H1 (cell line): ENCODE data around the gene RAB4B. TPM values are rescaled to one million over a fixed set of nuclear protein-coding genes. Genes with fewer than 3 reads are reported as not detected.

Source experiments
- BRCA1 ChIP-seq: IDR thresholded peaks from 2 replicates; pipeline ENCODE4 v1.6.1; 2012; ENCODE audit warnings: low read depth, low read length, improper control_type of control experiment
- CEBPB ChIP-seq: IDR thresholded peaks from 2 replicates; pipeline ENCODE4 v1.6.1; 2012; ENCODE audit warnings: low read depth, low read length
- CREB1 ChIP-seq: IDR thresholded peaks from 2 replicates; pipeline ENCODE4 v1.6.1; 2012; ENCODE audit warnings: inconsistent platforms
- GABPA ChIP-seq: IDR thresholded peaks from 2 replicates; pipeline ENCODE4 v1.6.1; 2011; ENCODE audit warnings: mild to moderate bottlenecking, low read length, moderate library complexity, borderline replicate concordance; ENCODE audit not compliant: insufficient read depth
- MAFK ChIP-seq: IDR thresholded peaks from 2 replicates; pipeline ENCODE4 v1.6.1; 2012; ENCODE audit warnings: low read depth, mild to moderate bottlenecking, improper control_type of control experiment, low read length
- RAD21 ChIP-seq, 2 experiments: IDR thresholded peaks in 1 of 2; conservative IDR thresholded peaks in 1 of 2; 2 replicates each; pipeline ENCODE4 v1.6.1; 2011; ENCODE audit warnings: low read depth in 2 of 2, low read length in 2 of 2, improper control_type of control experiment in 1 of 2, inconsistent platforms in 1 of 2, mild to moderate bottlenecking in 1 of 2, moderate library complexity in 1 of 2
- RBBP5 ChIP-seq: IDR thresholded peaks from 2 replicates; pipeline ENCODE4 v1.7.1; 2012; ENCODE audit warnings: low read depth, mild to moderate bottlenecking, inconsistent platforms, low read length, moderate library complexity, borderline replicate concordance
- YY1 ChIP-seq: IDR thresholded peaks from 2 replicates; pipeline ENCODE4 v1.6.1; 2011; ENCODE audit warnings: low read depth, mild to moderate bottlenecking, low read length
- polyA plus RNA-seq, 7 experiments: library from polyadenylated mRNA; depleted of rRNA in 3 of 7; stranded (reverse) in 5 of 7; unstranded in 2 of 7; fragments of >200 nt in 5 of 7; fragments of 200-250 nt in 2 of 7; gene quantifications; 1 replicate in 5 of 7; 2 replicates in 1 of 7; 4 replicates in 1 of 7; pipeline versions ENCODE4 v1.2.1 to v1.2.3, GENCODE V29; 2011 to 2013; ENCODE audit warnings: missing spikeins in 2 of 7, mixed read lengths in 2 of 7
- total RNA-seq: library from RNA; stranded (reverse); fragmentation: NEBNext Ultra II Directional; extraction: Animal tissue kit (Norgen Biotek cat#: 25700); gene quantifications from 2 replicates; pipeline ENCODE4 v1.2.1, GENCODE V29; 2021
- TF ChIP-seq, protein P1 (sequence below): fragments of 300-600 bp; sonication (generic); IDR thresholded peaks from 2 replicates; pipeline ENCODE4 v1.7.1; 2012; ENCODE audit warnings: low read length, moderate library complexity, mild to moderate bottlenecking, inconsistent platforms; ENCODE audit not compliant: insufficient replicate concordance

Gene RAB4B
- total and polyA plus RNA-seq, 2 of the 8 experiments (the other 6 are each of a cell fraction or from before 2014, with no cell fraction given) = 15.9 to 28.6 TPM

DNA sequence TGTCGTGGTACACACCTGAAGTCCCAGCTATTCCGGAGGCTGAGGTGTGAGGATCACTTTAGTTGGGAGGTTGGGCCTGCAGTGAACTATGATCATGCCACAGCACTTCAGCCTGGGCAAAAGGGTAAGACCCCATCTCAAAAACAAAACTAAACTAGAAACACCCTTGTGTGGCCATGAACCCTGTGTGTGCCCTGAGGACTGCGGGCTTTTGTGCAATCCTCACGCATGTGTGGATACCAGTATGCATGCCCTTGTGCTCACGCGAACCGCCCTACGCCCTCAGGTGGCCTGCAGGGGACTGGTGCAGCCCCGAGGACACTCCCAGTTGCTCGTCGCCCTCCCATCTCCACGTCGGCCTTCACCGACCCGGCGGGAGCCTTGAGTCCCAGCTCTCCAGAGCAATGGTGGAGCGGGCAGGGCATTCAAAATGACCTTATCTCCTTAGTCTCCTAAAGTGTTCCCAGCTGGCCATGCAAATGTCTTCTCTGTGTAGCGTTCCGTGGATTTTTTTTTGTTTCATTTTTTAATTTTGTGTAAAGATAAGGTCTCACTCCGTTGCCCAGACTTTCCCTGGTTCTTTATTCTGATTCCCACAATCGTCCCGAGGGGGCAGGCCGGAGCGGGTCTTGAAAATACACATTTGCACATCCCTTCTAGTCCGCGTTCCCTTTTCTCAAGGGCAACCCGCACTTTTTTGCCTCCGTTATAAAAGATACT lies 20.1 kb downstream of the RAB4B start (continued):
- TF ChIP-seq CEBPB (no peak; the same call in 1 of the 2 replicates), GABPA (no peak), RBBP5 (no peak; the same call in 1 of the 2 replicates), RAD21 (IDR thresholded peaks at IDR 0.05 in 1 of 2, conservative IDR thresholded peaks at IDR 0.05 in 1 of 2; ENCODE audit: low read depth in 2 of 2, low read length in 2 of 2) (peak; percentile 45 to 52), BRCA1 (no peak), MAFK (no peak), CREB1 (peak; percentile 41; the same call in 1 of the 2 replicates), YY1 (peak; percentile 43; the same call in 1 of the 2 replicates)
- TF ChIP-seq, protein P1, sequence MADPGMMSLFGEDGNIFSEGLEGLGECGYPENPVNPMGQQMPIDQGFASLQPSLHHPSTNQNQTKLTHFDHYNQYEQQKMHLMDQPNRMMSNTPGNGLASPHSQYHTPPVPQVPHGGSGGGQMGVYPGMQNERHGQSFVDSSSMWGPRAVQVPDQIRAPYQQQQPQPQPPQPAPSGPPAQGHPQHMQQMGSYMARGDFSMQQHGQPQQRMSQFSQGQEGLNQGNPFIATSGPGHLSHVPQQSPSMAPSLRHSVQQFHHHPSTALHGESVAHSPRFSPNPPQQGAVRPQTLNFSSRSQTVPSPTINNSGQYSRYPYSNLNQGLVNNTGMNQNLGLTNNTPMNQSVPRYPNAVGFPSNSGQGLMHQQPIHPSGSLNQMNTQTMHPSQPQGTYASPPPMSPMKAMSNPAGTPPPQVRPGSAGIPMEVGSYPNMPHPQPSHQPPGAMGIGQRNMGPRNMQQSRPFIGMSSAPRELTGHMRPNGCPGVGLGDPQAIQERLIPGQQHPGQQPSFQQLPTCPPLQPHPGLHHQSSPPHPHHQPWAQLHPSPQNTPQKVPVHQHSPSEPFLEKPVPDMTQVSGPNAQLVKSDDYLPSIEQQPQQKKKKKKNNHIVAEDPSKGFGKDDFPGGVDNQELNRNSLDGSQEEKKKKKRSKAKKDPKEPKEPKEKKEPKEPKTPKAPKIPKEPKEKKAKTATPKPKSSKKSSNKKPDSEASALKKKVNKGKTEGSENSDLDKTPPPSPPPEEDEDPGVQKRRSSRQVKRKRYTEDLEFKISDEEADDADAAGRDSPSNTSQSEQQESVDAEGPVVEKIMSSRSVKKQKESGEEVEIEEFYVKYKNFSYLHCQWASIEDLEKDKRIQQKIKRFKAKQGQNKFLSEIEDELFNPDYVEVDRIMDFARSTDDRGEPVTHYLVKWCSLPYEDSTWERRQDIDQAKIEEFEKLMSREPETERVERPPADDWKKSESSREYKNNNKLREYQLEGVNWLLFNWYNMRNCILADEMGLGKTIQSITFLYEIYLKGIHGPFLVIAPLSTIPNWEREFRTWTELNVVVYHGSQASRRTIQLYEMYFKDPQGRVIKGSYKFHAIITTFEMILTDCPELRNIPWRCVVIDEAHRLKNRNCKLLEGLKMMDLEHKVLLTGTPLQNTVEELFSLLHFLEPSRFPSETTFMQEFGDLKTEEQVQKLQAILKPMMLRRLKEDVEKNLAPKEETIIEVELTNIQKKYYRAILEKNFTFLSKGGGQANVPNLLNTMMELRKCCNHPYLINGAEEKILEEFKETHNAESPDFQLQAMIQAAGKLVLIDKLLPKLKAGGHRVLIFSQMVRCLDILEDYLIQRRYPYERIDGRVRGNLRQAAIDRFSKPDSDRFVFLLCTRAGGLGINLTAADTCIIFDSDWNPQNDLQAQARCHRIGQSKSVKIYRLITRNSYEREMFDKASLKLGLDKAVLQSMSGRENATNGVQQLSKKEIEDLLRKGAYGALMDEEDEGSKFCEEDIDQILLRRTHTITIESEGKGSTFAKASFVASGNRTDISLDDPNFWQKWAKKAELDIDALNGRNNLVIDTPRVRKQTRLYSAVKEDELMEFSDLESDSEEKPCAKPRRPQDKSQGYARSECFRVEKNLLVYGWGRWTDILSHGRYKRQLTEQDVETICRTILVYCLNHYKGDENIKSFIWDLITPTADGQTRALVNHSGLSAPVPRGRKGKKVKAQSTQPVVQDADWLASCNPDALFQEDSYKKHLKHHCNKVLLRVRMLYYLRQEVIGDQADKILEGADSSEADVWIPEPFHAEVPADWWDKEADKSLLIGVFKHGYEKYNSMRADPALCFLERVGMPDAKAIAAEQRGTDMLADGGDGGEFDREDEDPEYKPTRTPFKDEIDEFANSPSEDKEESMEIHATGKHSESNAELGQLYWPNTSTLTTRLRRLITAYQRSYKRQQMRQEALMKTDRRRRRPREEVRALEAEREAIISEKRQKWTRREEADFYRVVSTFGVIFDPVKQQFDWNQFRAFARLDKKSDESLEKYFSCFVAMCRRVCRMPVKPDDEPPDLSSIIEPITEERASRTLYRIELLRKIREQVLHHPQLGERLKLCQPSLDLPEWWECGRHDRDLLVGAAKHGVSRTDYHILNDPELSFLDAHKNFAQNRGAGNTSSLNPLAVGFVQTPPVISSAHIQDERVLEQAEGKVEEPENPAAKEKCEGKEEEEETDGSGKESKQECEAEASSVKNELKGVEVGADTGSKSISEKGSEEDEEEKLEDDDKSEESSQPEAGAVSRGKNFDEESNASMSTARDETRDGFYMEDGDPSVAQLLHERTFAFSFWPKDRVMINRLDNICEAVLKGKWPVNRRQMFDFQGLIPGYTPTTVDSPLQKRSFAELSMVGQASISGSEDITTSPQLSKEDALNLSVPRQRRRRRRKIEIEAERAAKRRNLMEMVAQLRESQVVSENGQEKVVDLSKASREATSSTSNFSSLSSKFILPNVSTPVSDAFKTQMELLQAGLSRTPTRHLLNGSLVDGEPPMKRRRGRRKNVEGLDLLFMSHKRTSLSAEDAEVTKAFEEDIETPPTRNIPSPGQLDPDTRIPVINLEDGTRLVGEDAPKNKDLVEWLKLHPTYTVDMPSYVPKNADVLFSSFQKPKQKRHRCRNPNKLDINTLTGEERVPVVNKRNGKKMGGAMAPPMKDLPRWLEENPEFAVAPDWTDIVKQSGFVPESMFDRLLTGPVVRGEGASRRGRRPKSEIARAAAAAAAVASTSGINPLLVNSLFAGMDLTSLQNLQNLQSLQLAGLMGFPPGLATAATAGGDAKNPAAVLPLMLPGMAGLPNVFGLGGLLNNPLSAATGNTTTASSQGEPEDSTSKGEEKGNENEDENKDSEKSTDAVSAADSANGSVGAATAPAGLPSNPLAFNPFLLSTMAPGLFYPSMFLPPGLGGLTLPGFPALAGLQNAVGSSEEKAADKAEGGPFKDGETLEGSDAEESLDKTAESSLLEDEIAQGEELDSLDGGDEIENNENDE = no peak
